Measurements from ENCODE around the gene SLIT2.

- no peak for TF ChIP-seq POLR2AphosphoS5 (IDR thresholded peaks at IDR 0.05)
- TF ChIP-seq CTCF (IDR thresholded peaks at IDR 0.05) = no peak
- TF ChIP-seq EP300 (IDR thresholded peaks at IDR 0.05) = no peak
Observed at GRCh38 chr4:20297261-20297660, 45.6 kb downstream of the SLIT2 start.
